Measurements from ENCODE around the gene NACAD.

Gene NACAD

DNA sequence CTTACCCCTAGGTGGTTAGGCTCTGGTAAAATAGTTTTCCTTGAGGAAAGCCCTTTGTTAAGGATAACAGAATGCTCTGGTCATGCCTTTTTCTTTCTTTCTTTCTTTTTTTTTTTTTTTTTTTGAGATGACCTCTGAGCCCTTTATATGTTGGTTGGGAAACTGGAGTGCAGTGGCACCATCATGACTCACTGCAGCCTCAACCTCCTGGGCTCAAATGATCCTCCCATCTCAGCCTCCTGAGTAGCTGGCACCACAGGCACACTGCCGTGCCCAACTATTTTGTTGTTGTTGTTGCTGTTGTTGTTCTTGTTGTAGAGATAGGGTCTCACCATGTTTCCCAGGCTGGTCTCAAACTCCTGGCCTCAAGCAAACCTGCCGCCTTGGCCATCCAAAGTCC lies 27.4 kb downstream of the NACAD start:
- Histone ChIP-seq H3K27me3 (replicated peaks; ENCODE audit: control insufficient read depth, insufficient read depth, low read length) (no peaks in the 10 kb centered on the region), H3K36me3 (ENCODE audit: control insufficient read depth, insufficient read depth, low read length) (peaks cover 14% of the 10 kb centered on the region), H3K4me3 (replicated peaks; ENCODE audit: low read depth, low read length) (no peak overlapping the region)
- no peak for DNase-seq (ENCODE audit: extremely low read depth, insufficient read length)
- TF ChIP-seq, protein P1, sequence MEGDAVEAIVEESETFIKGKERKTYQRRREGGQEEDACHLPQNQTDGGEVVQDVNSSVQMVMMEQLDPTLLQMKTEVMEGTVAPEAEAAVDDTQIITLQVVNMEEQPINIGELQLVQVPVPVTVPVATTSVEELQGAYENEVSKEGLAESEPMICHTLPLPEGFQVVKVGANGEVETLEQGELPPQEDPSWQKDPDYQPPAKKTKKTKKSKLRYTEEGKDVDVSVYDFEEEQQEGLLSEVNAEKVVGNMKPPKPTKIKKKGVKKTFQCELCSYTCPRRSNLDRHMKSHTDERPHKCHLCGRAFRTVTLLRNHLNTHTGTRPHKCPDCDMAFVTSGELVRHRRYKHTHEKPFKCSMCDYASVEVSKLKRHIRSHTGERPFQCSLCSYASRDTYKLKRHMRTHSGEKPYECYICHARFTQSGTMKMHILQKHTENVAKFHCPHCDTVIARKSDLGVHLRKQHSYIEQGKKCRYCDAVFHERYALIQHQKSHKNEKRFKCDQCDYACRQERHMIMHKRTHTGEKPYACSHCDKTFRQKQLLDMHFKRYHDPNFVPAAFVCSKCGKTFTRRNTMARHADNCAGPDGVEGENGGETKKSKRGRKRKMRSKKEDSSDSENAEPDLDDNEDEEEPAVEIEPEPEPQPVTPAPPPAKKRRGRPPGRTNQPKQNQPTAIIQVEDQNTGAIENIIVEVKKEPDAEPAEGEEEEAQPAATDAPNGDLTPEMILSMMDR (IDR thresholded peaks at IDR 0.05; ENCODE audit: insufficient read depth, low read length, poor library complexity, severe bottlenecking): no peak

DNA sequence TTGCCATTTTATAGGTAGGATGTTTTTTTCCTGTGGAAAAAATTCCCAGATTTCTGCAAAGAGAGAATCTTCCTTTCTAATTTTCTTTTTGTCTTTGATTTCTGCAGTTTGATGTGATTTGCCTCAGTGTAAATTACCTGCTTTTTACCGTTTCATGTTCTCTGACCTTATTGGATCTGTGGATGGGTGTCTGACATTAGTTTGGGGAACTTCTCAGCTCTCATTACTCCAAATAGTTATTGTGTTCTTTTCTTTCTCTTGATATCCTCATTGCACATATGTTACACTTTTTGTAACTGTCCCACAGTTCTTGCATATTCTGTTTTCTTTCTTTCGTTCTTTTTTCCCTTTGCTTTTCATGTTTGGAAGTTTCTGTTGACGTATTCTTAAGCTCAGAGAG lies 28.5 kb downstream of the NACAD start:
- Histone ChIP-seq H3K4me3 (replicated peaks; ENCODE audit: low read depth, low read length) (no peak overlapping the region), H3K27me3 (replicated peaks; ENCODE audit: control insufficient read depth, insufficient read depth, low read length) (no peaks in the 10 kb centered on the region), H3K36me3 (ENCODE audit: control insufficient read depth, insufficient read depth, low read length) (peaks cover 9% of the 10 kb centered on the region)
- DNase-seq (ENCODE audit: extremely low read depth, insufficient read length): no peak
- TF ChIP-seq, protein P1 (IDR thresholded peaks at IDR 0.05; ENCODE audit: insufficient read depth, low read length, poor library complexity, severe bottlenecking): no peak

DNA sequence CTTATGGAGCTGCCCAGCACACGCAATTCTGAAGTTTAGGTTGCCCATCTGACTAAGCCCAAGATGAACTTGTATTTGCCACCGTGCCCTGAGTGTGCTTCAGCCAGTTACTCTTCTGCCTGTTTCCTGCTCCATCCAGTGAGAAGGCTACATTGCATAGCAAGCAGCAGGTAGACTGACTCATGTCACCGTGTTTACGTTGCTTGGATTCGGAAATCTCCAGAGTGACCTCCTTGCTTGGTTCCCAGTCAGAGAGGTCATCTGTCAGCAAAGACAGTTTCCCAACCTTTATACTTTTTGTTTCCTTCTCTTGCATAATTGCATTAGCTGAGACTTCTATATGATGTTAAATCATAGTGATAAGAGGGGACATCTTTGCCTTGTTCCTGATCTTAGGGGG lies 30.9 kb downstream of the NACAD start:
- H3K36me3 ChIP-seq (ENCODE audit: control insufficient read depth, insufficient read depth, low read length): peaks cover 4% of the 10 kb centered on the region
- no peak for DNase-seq (ENCODE audit: extremely low read depth, insufficient read length)

DNA sequence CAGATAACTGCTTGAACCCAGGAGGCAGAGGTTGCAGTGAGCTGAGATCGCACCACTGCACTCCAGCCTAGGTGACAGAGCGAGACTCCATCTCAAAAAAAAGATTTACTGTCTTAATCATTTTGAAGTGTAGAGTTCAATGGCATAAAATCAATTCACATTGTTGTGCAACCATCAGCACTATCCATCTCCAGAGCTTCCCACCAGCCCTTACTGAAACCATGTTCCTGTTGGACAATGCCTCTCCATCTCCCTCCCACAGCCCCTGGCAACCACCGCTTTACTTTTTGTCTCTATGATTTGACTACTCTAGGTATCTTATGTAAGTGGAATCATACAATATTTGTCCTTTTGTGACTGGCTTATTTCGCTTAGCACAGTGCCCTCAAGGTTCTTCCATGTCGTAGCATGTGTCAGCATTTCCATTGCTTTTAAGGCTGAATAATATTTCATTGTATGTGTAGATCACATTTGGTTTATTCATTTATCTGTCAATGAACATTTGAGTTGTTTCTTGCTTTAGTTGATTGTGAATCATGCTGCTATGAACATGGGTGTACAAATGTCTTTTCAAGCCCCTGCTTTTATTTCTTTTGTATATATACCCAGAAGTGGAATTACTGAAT lies 33.1 kb downstream of the NACAD start:
- no peak for DNase-seq (ENCODE audit: extremely low read depth, insufficient read length)
- no peaks in the 10 kb centered on the region for H3K27me3 ChIP-seq (replicated peaks; ENCODE audit: control insufficient read depth, insufficient read depth, low read length)
- TF ChIP-seq, protein P1 (IDR thresholded peaks at IDR 0.05; ENCODE audit: insufficient read depth, low read length, poor library complexity, severe bottlenecking): no peak
- H3K4me3 ChIP-seq (replicated peaks; ENCODE audit: low read depth, low read length): no peak overlapping the region
- H3K36me3 ChIP-seq (ENCODE audit: control insufficient read depth, insufficient read depth, low read length): peaks cover 6% of the 10 kb centered on the region

More for the DNA sequence above, 30.9 kb downstream of the NACAD start:
- TF ChIP-seq, protein P1 (IDR thresholded peaks at IDR 0.05; ENCODE audit: insufficient read depth, low read length, poor library complexity, severe bottlenecking): no peak
- Histone ChIP-seq H3K4me3 (replicated peaks; ENCODE audit: low read depth, low read length) (no peak overlapping the region), H3K27me3 (replicated peaks; ENCODE audit: control insufficient read depth, insufficient read depth, low read length) (no peaks in the 10 kb centered on the region)

DNA sequence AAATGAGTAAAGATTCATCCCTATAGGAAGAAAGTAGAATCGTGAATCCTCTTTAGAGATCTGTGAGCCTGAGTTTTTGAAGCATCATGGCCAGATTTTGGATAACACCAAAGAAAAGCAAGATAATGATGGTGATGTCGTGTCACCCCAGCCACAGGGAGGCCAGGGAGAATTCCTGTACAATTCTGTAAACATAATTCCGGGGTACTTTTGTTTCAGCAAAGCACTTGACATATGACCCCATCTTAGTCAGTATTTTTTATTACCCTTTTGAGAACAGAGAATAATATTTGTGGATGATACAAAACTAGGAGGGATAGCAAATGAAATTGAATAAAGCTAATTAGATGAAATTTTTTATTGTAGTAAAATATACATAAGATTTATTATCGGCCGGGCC lies 33.8 kb downstream of the NACAD start:
- Histone ChIP-seq H3K4me3 (replicated peaks; ENCODE audit: low read depth, low read length) (no peak overlapping the region), H3K36me3 (ENCODE audit: control insufficient read depth, insufficient read depth, low read length) (peaks cover 6% of the 10 kb centered on the region), H3K27me3 (replicated peaks; ENCODE audit: control insufficient read depth, insufficient read depth, low read length) (no peaks in the 10 kb centered on the region)
- DNase-seq (ENCODE audit: extremely low read depth, insufficient read length): no peak
- TF ChIP-seq, protein P1 (IDR thresholded peaks at IDR 0.05; ENCODE audit: insufficient read depth, low read length, poor library complexity, severe bottlenecking): no peak

DNA sequence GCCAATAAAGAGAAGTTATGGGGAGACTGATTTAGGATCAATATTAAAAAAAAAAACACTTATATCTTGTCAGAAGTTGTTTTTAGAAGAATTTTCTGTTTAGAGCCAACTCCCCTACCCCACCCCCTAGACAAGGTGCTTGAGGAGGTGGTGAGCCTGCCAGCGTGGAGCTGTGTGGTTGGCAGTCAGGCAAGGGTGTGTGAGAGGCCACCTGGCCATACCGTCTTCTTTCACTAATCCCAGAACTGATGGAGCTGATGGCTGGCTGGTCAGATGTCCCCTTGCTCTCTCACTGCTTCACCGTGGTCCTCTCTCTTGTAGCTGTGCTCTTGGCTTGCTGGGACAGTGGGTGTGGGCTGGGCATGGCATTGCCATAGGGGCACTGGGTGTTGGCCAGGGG lies 34.3 kb downstream of the NACAD start:
- Histone ChIP-seq H3K4me3 (replicated peaks; ENCODE audit: low read depth, low read length) (no peak overlapping the region), H3K27me3 (replicated peaks; ENCODE audit: control insufficient read depth, insufficient read depth, low read length) (no peaks in the 10 kb centered on the region), H3K36me3 (ENCODE audit: control insufficient read depth, insufficient read depth, low read length) (peaks cover 6% of the 10 kb centered on the region)
- TF ChIP-seq, protein P1 (IDR thresholded peaks at IDR 0.05; ENCODE audit: insufficient read depth, low read length, poor library complexity, severe bottlenecking): no peak
- DNase-seq (ENCODE audit: extremely low read depth, insufficient read length): no peak

All from GM06990 (cell line).